ENCODE data around the gene UGP2. TPM values are rescaled to one million over a fixed set of nuclear protein-coding genes. Genes with fewer than 3 reads are reported as not detected.

Gene UGP2
- total and polyA plus RNA-seq, 10 of the 15 experiments (the other 5 are each of a cell fraction or from before 2014, with no cell fraction given): 40.8 to 98.3 (median 76.1) TPM

DNA sequence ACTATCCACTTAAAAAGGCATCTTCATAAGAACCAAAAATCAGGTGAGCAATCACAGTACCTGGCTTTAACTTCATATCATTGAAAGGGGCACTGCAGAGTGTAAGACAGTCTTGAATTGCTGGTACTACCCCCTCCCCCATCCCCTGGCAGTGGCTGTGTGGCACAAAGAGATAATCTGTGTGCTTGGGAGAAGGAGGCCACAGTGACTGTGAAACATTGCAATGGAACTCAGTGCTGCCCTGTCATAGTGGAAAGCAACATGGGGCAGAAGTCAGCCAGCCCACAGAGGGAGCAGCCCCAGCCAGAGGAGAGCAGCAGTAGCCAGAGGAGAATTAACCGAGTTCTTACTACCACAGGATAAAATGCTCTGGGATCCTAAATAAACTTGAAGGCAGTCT is 45.3 kb upstream of the UGP2 start (continued):
- TF ChIP-seq, protein P1, sequence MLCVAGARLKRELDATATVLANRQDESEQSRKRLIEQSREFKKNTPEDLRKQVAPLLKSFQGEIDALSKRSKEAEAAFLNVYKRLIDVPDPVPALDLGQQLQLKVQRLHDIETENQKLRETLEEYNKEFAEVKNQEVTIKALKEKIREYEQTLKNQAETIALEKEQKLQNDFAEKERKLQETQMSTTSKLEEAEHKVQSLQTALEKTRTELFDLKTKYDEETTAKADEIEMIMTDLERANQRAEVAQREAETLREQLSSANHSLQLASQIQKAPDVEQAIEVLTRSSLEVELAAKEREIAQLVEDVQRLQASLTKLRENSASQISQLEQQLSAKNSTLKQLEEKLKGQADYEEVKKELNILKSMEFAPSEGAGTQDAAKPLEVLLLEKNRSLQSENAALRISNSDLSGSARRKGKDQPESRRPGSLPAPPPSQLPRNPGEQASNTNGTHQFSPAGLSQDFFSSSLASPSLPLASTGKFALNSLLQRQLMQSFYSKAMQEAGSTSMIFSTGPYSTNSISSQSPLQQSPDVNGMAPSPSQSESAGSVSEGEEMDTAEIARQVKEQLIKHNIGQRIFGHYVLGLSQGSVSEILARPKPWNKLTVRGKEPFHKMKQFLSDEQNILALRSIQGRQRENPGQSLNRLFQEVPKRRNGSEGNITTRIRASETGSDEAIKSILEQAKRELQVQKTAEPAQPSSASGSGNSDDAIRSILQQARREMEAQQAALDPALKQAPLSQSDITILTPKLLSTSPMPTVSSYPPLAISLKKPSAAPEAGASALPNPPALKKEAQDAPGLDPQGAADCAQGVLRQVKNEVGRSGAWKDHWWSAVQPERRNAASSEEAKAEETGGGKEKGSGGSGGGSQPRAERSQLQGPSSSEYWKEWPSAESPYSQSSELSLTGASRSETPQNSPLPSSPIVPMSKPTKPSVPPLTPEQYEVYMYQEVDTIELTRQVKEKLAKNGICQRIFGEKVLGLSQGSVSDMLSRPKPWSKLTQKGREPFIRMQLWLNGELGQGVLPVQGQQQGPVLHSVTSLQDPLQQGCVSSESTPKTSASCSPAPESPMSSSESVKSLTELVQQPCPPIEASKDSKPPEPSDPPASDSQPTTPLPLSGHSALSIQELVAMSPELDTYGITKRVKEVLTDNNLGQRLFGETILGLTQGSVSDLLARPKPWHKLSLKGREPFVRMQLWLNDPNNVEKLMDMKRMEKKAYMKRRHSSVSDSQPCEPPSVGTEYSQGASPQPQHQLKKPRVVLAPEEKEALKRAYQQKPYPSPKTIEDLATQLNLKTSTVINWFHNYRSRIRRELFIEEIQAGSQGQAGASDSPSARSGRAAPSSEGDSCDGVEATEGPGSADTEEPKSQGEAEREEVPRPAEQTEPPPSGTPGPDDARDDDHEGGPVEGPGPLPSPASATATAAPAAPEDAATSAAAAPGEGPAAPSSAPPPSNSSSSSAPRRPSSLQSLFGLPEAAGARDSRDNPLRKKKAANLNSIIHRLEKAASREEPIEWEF (IDR thresholded peaks at IDR 0.05; ENCODE audit: insufficient replicate concordance, low read depth, low read length): no peak
- TF ChIP-seq, protein P2, sequence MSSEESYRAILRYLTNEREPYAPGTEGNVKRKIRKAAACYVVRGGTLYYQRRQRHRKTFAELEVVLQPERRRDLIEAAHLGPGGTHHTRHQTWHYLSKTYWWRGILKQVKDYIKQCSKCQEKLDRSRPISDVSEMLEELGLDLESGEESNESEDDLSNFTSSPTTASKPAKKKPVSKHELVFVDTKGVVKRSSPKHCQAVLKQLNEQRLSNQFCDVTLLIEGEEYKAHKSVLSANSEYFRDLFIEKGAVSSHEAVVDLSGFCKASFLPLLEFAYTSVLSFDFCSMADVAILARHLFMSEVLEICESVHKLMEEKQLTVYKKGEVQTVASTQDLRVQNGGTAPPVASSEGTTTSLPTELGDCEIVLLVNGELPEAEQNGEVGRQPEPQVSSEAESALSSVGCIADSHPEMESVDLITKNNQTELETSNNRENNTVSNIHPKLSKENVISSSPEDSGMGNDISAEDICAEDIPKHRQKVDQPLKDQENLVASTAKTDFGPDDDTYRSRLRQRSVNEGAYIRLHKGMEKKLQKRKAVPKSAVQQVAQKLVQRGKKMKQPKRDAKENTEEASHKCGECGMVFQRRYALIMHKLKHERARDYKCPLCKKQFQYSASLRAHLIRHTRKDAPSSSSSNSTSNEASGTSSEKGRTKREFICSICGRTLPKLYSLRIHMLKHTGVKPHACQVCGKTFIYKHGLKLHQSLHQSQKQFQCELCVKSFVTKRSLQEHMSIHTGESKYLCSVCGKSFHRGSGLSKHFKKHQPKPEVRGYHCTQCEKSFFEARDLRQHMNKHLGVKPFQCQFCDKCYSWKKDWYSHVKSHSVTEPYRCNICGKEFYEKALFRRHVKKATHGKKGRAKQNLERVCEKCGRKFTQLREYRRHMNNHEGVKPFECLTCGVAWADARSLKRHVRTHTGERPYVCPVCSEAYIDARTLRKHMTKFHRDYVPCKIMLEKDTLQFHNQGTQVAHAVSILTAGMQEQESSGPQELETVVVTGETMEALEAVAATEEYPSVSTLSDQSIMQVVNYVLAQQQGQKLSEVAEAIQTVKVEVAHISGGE (CRISPR knock-in tag; IDR thresholded peaks at IDR 0.05): no peak
- TF ChIP-seq DPF2 (IDR thresholded peaks at IDR 0.05) (no peak), POLR2AphosphoS5 (IDR thresholded peaks at IDR 0.05; ENCODE audit: low read length) (no peak), BACH1 (IDR thresholded peaks at IDR 0.05; ENCODE audit: borderline replicate concordance) (no peak), NFIC (IDR thresholded peaks at IDR 0.05; ENCODE audit: low read depth, low read length) (no peak), KAT2A (conservative IDR thresholded peaks at IDR 0.05; ENCODE audit: control insufficient read depth, low read depth, low read length) (no peak), PAX5 (IDR thresholded peaks at IDR 0.05; ENCODE audit: borderline replicate concordance, low read depth, low read length) (no peak), POLR2AphosphoS2 (IDR thresholded peaks at IDR 0.05; ENCODE audit: low read depth, low read length) (no peak), HCFC1 (IDR thresholded peaks at IDR 0.05; ENCODE audit: low read length) (no peak), YBX1 (IDR thresholded peaks at IDR 0.05) (no peak)
- TF ChIP-seq, protein P3, sequence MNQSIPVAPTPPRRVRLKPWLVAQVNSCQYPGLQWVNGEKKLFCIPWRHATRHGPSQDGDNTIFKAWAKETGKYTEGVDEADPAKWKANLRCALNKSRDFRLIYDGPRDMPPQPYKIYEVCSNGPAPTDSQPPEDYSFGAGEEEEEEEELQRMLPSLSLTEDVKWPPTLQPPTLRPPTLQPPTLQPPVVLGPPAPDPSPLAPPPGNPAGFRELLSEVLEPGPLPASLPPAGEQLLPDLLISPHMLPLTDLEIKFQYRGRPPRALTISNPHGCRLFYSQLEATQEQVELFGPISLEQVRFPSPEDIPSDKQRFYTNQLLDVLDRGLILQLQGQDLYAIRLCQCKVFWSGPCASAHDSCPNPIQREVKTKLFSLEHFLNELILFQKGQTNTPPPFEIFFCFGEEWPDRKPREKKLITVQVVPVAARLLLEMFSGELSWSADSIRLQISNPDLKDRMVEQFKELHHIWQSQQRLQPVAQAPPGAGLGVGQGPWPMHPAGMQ (IDR thresholded peaks at IDR 0.05; ENCODE audit: borderline replicate concordance): no peak
